HepG2 (cell line): ENCODE results near the gene U2AF1L4. TPM values are rescaled to one million over a fixed set of nuclear protein-coding genes. Genes with fewer than 3 reads are reported as not detected.

Experiments used
- ARNTL ChIP-seq: sonication (generic); formaldehyde crosslinking; IDR thresholded peaks from 2 replicates; pipeline ENCODE4 v1.4.0; 2020; ENCODE audit warnings: mild to moderate bottlenecking, missing genetic modification reagents
- GABPA ChIP-seq, 2 experiments: IDR thresholded peaks; 2 replicates each; pipeline ENCODE4 v1.6.1; 2011 to 2016; ENCODE audit warnings: low read depth in 2 of 2, low read length in 1 of 2, missing biosample characterization in 1 of 2, missing genetic modification characterization in 1 of 2
- TCF12 ChIP-seq, 2 experiments: fragments of 450-650 bp in 1 of 2; sonication (generic) in 1 of 2; formaldehyde crosslinking in 1 of 2; IDR thresholded peaks; 2 replicates each; pipeline versions ENCODE4 v1.6.1 to v1.8.0; 2017 to 2022; ENCODE audit warnings: antibody characterized with exemption in 1 of 2, mild to moderate bottlenecking in 1 of 2, missing genetic modification reagents in 1 of 2, moderate library complexity in 1 of 2
- ZC3H13 ChIP-seq: sonication (generic); formaldehyde crosslinking; IDR thresholded peaks from 2 replicates; pipeline ENCODE4 v1.8.1; 2023; ENCODE audit warnings: mild to moderate bottlenecking, missing genetic modification reagents, moderate library complexity
- ZFP91 ChIP-seq: sonication (generic); formaldehyde crosslinking; IDR thresholded peaks from 2 replicates; pipeline ENCODE4 v1.9.0; 2022; ENCODE audit warnings: missing genetic modification reagents, mild to moderate bottlenecking, borderline replicate concordance
- ZNF12 ChIP-seq: sonication (generic); formaldehyde crosslinking; IDR thresholded peaks from 2 replicates; pipeline ENCODE4 v1.5.0; 2020; ENCODE audit warnings: missing genetic modification reagents
- ZNF121 ChIP-seq: sonication (generic); formaldehyde crosslinking; IDR thresholded peaks from 2 replicates; pipeline ENCODE4 v1.5.0; 2020; ENCODE audit warnings: mild to moderate bottlenecking, missing genetic modification reagents
- ZNF816 ChIP-seq: sonication (generic); formaldehyde crosslinking; IDR thresholded peaks from 2 replicates; pipeline ENCODE4 v1.8.0; 2022; ENCODE audit warnings: missing genetic modification reagents, mild to moderate bottlenecking, borderline replicate concordance
- ZSCAN31 ChIP-seq: sonication (generic); formaldehyde crosslinking; IDR thresholded peaks from 2 replicates; pipeline ENCODE4 v1.5.0; 2020; ENCODE audit warnings: low read depth, mild to moderate bottlenecking, missing genetic modification reagents
- polyA plus RNA-seq, 8 experiments: library from polyadenylated mRNA; depleted of rRNA in 3 of 8; stranded (reverse) in 7 of 8; unstranded in 1 of 8; fragments of >200 nt; fragmentation: Illumina TruSeq in 4 of 8; extraction: Trizol in 4 of 8; gene quantifications; 2 replicates each; pipeline versions ENCODE4 v1.2.1 to v1.2.3, GENCODE V29; 2011 to 2016; ENCODE audit warnings: low read depth in 4 of 8, missing spikeins in 1 of 8, mixed read lengths in 1 of 8; ENCODE audit not compliant: insufficient read depth in 1 of 8
- total RNA-seq, 5 experiments: library from RNA; depleted of rRNA; stranded (reverse); fragments of >200 nt; fragmentation: Illumina TruSeq; extraction: Trizol; gene quantifications; 2 replicates each; pipeline ENCODE4 v1.2.3, GENCODE V29; 2016; ENCODE audit warnings: low read depth in 1 of 5
- TF ChIP-seq, protein P1 (sequence below): sonication (generic); formaldehyde crosslinking; IDR thresholded peaks from 2 replicates; pipeline ENCODE4 v1.4.0; 2020; ENCODE audit warnings: missing genetic modification reagents
- TF ChIP-seq, protein P2 (sequence below): sonication (generic); formaldehyde crosslinking; IDR thresholded peaks from 2 replicates; pipeline ENCODE4 v1.4.0; 2020; ENCODE audit warnings: missing genetic modification reagents, mild to moderate bottlenecking, borderline replicate concordance
- TF ChIP-seq, protein P3 (sequence below): sonication (generic); formaldehyde crosslinking; IDR thresholded peaks from 2 replicates; pipeline ENCODE4 v1.8.1; 2022; ENCODE audit warnings: low read depth, mild to moderate bottlenecking, missing genetic modification reagents

Gene U2AF1L4
- total and polyA plus RNA-seq, 2 of the 13 experiments (the other 11 are each of a cell fraction or from before 2014, with no cell fraction given): 7.9 to 15.4 TPM

DNA sequence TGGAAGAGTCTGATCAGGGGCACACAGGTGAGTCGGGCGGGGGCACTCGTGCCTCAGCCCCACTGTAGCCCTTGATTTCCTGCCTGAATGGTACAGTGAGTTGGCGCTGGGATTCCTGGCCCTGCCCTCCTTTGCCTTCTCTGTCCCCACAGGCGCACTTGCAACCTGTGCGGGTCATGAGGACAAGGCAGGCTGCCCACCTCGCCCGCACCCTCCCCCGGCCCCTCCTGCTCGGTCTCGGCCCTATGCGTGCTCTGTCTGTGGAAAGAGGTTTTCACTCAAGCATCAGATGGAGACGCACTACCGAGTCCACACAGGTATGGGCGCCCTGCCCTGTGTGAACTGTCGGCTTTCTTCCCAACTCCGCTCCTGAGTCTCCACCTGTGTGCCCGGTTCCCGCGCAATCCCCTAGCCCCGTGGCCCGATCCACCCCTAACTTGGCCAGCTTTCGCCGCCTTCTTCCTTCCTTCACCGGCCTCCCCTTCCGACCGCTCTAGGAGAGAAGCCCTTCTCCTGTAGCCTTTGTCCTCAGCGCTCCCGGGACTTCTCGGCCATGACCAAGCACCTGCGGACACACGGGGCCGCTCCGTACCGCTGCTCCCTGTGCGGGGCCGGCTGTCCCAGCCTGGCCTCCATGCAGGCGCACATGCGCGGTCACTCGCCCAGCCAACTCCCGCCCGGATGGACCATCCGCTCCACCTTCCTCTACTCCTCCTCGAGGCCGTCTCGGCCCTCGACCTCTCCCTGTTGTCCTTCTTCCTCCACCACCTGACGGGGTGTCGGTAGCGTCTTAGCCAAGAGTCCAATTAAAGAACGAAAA lies 29.0 kb downstream of the U2AF1L4 start (continued):
- TF ChIP-seq, protein P1, sequence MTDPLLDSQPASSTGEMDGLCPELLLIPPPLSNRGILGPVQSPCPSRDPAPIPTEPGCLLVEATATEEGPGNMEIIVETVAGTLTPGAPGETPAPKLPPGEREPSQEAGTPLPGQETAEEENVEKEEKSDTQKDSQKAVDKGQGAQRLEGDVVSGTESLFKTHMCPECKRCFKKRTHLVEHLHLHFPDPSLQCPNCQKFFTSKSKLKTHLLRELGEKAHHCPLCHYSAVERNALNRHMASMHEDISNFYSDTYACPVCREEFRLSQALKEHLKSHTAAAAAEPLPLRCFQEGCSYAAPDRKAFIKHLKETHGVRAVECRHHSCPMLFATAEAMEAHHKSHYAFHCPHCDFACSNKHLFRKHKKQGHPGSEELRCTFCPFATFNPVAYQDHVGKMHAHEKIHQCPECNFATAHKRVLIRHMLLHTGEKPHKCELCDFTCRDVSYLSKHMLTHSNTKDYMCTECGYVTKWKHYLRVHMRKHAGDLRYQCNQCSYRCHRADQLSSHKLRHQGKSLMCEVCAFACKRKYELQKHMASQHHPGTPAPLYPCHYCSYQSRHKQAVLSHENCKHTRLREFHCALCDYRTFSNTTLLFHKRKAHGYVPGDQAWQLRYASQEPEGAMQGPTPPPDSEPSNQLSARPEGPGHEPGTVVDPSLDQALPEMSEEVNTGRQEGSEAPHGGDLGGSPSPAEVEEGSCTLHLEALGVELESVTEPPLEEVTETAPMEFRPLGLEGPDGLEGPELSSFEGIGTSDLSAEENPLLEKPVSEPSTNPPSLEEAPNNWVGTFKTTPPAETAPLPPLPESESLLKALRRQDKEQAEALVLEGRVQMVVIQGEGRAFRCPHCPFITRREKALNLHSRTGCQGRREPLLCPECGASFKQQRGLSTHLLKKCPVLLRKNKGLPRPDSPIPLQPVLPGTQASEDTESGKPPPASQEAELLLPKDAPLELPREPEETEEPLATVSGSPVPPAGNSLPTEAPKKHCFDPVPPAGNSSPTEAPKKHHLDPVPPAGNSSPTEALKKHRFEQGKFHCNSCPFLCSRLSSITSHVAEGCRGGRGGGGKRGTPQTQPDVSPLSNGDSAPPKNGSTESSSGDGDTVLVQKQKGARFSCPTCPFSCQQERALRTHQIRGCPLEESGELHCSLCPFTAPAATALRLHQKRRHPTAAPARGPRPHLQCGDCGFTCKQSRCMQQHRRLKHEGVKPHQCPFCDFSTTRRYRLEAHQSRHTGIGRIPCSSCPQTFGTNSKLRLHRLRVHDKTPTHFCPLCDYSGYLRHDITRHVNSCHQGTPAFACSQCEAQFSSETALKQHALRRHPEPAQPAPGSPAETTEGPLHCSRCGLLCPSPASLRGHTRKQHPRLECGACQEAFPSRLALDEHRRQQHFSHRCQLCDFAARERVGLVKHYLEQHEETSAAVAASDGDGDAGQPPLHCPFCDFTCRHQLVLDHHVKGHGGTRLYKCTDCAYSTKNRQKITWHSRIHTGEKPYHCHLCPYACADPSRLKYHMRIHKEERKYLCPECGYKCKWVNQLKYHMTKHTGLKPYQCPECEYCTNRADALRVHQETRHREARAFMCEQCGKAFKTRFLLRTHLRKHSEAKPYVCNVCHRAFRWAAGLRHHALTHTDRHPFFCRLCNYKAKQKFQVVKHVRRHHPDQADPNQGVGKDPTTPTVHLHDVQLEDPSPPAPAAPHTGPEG (CRISPR knock-in tag): no peak; the same call in 1 of the 2 replicates
- TF ChIP-seq ZNF12 (CRISPR knock-in tag): no peak
- TF ChIP-seq, protein P2, sequence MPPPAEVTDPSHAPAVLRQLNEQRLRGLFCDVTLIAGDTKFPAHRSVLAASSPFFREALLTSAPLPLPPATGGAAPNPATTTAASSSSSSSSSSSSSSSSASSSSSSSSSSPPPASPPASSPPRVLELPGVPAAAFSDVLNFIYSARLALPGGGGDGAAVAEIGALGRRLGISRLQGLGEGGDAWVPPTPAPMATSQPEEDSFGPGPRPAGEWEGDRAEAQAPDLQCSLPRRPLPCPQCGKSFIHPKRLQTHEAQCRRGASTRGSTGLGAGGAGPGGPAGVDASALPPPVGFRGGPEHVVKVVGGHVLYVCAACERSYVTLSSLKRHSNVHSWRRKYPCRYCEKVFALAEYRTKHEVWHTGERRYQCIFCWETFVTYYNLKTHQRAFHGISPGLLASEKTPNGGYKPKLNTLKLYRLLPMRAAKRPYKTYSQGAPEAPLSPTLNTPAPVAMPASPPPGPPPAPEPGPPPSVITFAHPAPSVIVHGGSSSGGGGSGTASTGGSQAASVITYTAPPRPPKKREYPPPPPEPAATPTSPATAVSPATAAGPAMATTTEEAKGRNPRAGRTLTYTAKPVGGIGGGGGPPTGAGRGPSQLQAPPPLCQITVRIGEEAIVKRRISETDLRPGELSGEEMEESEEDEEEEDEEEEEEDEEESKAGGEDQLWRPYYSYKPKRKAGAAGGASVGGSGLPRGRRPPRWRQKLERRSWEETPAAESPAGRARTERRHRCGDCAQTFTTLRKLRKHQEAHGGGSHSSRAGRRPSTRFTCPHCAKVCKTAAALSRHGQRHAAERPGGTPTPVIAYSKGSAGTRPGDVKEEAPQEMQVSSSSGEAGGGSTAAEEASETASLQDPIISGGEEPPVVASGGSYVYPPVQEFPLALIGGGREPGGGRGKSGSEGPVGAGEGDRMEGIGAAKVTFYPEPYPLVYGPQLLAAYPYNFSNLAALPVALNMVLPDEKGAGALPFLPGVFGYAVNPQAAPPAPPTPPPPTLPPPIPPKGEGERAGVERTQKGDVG (CRISPR knock-in tag): peak; percentile 66; the same call in 1 of the 2 replicates
- peak; percentile 18; the same call in 1 of the 2 replicates for TF ChIP-seq ARNTL (CRISPR knock-in tag)
- no peak for TF ChIP-seq GABPA (IDR thresholded peaks at IDR 0.05; ENCODE audit: low read depth, low read length)
- no peak for TF ChIP-seq GABPA (CRISPR knock-in tag; IDR thresholded peaks at IDR 0.05; ENCODE audit: low read depth)
- no peak for TF ChIP-seq TCF12 (IDR thresholded peaks at IDR 0.05)
- TF ChIP-seq TCF12 (CRISPR knock-in tag; IDR thresholded peaks at IDR 0.05): no peak
- 0 out of 2 replicates have a peak, but pooled peaks have one; percentile 52 for TF ChIP-seq ZSCAN31 (CRISPR knock-in tag)
- TF ChIP-seq ZFP91: no peak
- peak; percentile 95; the same call in 1 of the 2 replicates for TF ChIP-seq ZC3H13 (CRISPR knock-in tag)
- TF ChIP-seq, protein P3, sequence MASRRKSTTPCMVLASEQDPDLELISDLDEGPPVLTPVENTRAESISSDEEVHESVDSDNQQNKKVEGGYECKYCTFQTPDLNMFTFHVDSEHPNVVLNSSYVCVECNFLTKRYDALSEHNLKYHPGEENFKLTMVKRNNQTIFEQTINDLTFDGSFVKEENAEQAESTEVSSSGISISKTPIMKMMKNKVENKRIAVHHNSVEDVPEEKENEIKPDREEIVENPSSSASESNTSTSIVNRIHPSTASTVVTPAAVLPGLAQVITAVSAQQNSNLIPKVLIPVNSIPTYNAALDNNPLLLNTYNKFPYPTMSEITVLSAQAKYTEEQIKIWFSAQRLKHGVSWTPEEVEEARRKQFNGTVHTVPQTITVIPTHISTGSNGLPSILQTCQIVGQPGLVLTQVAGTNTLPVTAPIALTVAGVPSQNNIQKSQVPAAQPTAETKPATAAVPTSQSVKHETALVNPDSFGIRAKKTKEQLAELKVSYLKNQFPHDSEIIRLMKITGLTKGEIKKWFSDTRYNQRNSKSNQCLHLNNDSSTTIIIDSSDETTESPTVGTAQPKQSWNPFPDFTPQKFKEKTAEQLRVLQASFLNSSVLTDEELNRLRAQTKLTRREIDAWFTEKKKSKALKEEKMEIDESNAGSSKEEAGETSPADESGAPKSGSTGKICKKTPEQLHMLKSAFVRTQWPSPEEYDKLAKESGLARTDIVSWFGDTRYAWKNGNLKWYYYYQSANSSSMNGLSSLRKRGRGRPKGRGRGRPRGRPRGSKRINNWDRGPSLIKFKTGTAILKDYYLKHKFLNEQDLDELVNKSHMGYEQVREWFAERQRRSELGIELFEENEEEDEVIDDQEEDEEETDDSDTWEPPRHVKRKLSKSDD (CRISPR knock-in tag): peak; percentile 67; the same call in 1 of the 2 replicates
- 0 out of 2 replicates have a peak, but pooled peaks have one; percentile 8 for TF ChIP-seq ZNF121 (CRISPR knock-in tag)
- TF ChIP-seq ZNF816 (CRISPR knock-in tag): no peak
